PC-3 (cell line): ENCODE measurements around the gene UHRF1. TPM values are rescaled to one million over a fixed set of nuclear protein-coding genes. Genes with fewer than 3 reads are reported as not detected.
"Not testable (repeated sequence)": the region's sequence is repeated elsewhere in the genome, so short reads cannot be mapped to it uniquely, and the experiment has no call there.

Experiments
- ATAC-seq: fragments of 200-7000 bp; cut with Tn5 transposase; 2 replicates; pipeline ENCODE4 v1.9.1; 2020; ENCODE audit warnings: mild to moderate bottlenecking, moderate library complexity
- BruUV-seq: library from RNA; stranded (reverse); fragments of 400-500 nt; replicated peaks from 2 replicates; lab custom pipeline; 2021; lab: Mats Ljungman, UMichigan
- CTCF ChIA-PET: fragments of 300-600 bp; sonication (Branson Sonifier 250); formaldehyde crosslinking; loops from one replicate; lab custom pipeline; 2022; ENCODE audit warnings: antibody characterized with exemption; lab: Charles Lee
- POLR2A ChIA-PET: fragments of 300-600 bp; sonication (Branson Sonifier 250); formaldehyde crosslinking; loops from one replicate; lab custom pipeline; 2022; ENCODE audit warnings: antibody characterized with exemption; ENCODE audit not compliant: unreplicated experiment; lab: Charles Lee
- DNase-seq: peaks from one replicate; pipeline ENCODE4 v3.0.0-alpha.2; 2015
- H2AFZ ChIP-seq: fragments of 300-600 bp; sonication (generic); 2 replicates; pipeline ENCODE4 v1.6.0; 2016; ENCODE audit warnings: antibody characterized with exemption, low read length
- H3F3A ChIP-seq: fragments of 300-600 bp; sonication (generic); one replicate; pipeline ENCODE4 v1.6.0; 2017; ENCODE audit warnings: antibody characterized with exemption, low read length, control low read depth, mild to moderate bottlenecking; ENCODE audit not compliant: unreplicated experiment
- H3K27ac ChIP-seq: fragments of 300-600 bp; sonication (generic); 2 replicates; pipeline ENCODE4 v1.5.1; 2016; ENCODE audit warnings: mild to moderate bottlenecking, low read length
- H3K27me3 ChIP-seq: fragments of 300-600 bp; sonication (generic); 2 replicates; pipeline ENCODE4 v1.6.1; 2016; ENCODE audit warnings: low read length, mixed read lengths
- H3K36me3 ChIP-seq: fragments of 300-600 bp; sonication (generic); 2 replicates; pipeline ENCODE4 v1.6.1; 2016; ENCODE audit warnings: low read depth, mixed run types, low read length, mixed read lengths
- H3K4me1 ChIP-seq: fragments of 300-600 bp; sonication (generic); 2 replicates; pipeline ENCODE4 v1.5.1; 2016; ENCODE audit warnings: low read length; ENCODE audit not compliant: insufficient read depth
- H3K4me2 ChIP-seq: fragments of 300-600 bp; sonication (generic); 2 replicates; pipeline ENCODE4 v1.6.0; 2016; ENCODE audit warnings: low read length
- H3K4me3 ChIP-seq: fragments of 300-600 bp; sonication (generic); 2 replicates; pipeline ENCODE4 v1.5.1; 2016; ENCODE audit warnings: mild to moderate bottlenecking, low read length, mixed read lengths
- H3K79me2 ChIP-seq: fragments of 300-600 bp; sonication (generic); 2 replicates; pipeline ENCODE4 v1.6.1; 2017; ENCODE audit warnings: low read length, mixed read lengths
- H3K9ac ChIP-seq: fragments of 300-600 bp; sonication (generic); 2 replicates; pipeline ENCODE4 v1.6.0; 2016; ENCODE audit warnings: mild to moderate bottlenecking, low read length
- H3K9me2 ChIP-seq: fragments of 300-600 bp; sonication (generic); replicated peaks from 2 replicates; pipeline ENCODE4 v1.6.1; 2016; ENCODE audit warnings: mixed run types, low read length, mixed read lengths
- H3K9me3 ChIP-seq: fragments of 300-600 bp; sonication (generic); 2 replicates; pipeline ENCODE4 v1.6.1; 2016; ENCODE audit warnings: low read length, mixed read lengths
- H4K20me1 ChIP-seq: fragments of 300-600 bp; sonication (generic); 2 replicates; pipeline ENCODE4 v1.6.1; 2016; ENCODE audit warnings: low read length, mixed read lengths
- EZH2 ChIP-seq: fragments of 300-600 bp; sonication (generic); IDR thresholded peaks from one replicate; pipeline ENCODE4 v1.6.1; 2017; ENCODE audit warnings: antibody characterized with exemption, mild to moderate bottlenecking, low read length; ENCODE audit not compliant: unreplicated experiment
- EZH2phosphoT487 ChIP-seq: fragments of 300-600 bp; sonication (generic); IDR thresholded peaks from 2 replicates; pipeline ENCODE4 v1.6.1; 2018; ENCODE audit warnings: mild to moderate bottlenecking, antibody characterized with exemption, low read length, borderline replicate concordance
- intact Hi-C: fragments of 100-400 bp; cut with micrococcal nuclease; formaldehyde crosslinking; loops from 2 replicates; pipeline ENCODE4 v1.9.0; 2023
- total RNA-seq: library from RNA; depleted of rRNA; stranded (reverse); fragments of >200 nt; gene quantifications from 2 replicates; pipeline ENCODE4 v1.2.3, GENCODE V29; 2014
- TF ChIP-seq, protein P1 (sequence below): fragments of 300-600 bp; sonication (generic); conservative IDR thresholded peaks from 2 replicates; pipeline ENCODE4 v1.5.1; 2017; ENCODE audit warnings: antibody characterized with exemption, low read depth, mild to moderate bottlenecking, low read length

Gene UHRF1
- total RNA-seq, 1 experiment from 2014 or later = 163 TPM

DNA sequence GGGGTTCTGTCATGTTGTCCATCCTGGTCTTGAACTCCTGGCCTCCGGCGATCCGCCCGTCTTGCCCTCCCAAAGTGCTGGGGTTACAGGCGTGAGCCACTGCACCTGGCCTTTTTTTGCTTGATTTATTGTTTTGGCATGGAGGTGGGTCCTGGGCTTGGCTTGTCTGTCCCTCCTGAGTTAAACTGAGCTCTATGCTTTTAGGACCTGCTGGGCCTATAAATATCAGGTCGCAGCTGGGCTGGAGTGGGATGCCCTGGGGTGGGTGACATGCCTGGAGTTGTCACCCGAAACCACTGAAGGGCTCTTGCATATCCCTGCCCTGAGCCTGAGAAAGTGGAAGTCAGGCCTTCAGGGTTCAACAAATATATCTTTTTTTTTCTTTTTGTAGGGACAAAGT, 12.2 kb upstream of the UHRF1 start:
- Histone ChIP-seq H3K79me2 (no peaks in the 10 kb centered on the region), H3K9me3 (no peaks in the 10 kb centered on the region), H4K20me1 (no peaks in the 10 kb centered on the region), H3K9ac (no peak overlapping the region), H3K27me3 (no peaks in the 10 kb centered on the region), H3K4me3 (no peak overlapping the region), H3K4me1 (peaks cover 4% of the 10 kb centered on the region; the same call in 1 of the 2 replicates), H3K36me3 (no peaks in the 10 kb centered on the region), H2AFZ (no peak overlapping the region), H3K27ac (no peak overlapping the region), H3K9me2 (no peaks in the 10 kb centered on the region), H3F3A (no peaks in the 10 kb centered on the region), H3K4me2 (no peak overlapping the region)
- TF ChIP-seq, protein P1, sequence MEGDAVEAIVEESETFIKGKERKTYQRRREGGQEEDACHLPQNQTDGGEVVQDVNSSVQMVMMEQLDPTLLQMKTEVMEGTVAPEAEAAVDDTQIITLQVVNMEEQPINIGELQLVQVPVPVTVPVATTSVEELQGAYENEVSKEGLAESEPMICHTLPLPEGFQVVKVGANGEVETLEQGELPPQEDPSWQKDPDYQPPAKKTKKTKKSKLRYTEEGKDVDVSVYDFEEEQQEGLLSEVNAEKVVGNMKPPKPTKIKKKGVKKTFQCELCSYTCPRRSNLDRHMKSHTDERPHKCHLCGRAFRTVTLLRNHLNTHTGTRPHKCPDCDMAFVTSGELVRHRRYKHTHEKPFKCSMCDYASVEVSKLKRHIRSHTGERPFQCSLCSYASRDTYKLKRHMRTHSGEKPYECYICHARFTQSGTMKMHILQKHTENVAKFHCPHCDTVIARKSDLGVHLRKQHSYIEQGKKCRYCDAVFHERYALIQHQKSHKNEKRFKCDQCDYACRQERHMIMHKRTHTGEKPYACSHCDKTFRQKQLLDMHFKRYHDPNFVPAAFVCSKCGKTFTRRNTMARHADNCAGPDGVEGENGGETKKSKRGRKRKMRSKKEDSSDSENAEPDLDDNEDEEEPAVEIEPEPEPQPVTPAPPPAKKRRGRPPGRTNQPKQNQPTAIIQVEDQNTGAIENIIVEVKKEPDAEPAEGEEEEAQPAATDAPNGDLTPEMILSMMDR = no peak
- TF ChIP-seq EZH2 (no peak), EZH2phosphoT487 (no peak)
- DNase-seq = no peak
- no peak for ATAC-seq
- CTCF ChIA-PET = no interaction called here
- BruUV-seq = no TSS peak
- POLR2A ChIA-PET = no interaction called here
- intact Hi-C loops = no loop called here

DNA sequence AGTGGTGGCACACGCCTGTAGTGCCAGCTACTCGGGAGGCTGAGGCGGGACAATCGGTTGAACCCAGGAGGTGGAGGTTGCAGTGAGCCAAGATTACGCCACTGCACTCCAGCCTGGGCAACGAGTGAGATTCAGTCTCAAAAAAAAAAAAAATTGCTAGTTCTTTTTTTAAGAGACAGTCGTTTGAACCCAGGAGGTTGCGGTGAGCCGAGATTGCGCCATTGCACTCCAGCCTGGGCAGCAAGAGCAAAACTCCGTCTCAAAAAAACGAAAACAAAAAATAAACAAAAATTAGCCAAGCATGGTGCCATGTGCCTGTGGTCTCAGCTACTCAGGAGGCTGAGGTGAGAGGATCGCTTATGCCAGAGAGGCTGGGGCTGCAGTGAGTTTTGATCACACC, 8.4 kb upstream of the UHRF1 start:
- H3K27me3 ChIP-seq, H3K36me3 ChIP-seq, H3K4me1 ChIP-seq, H3K9me2 ChIP-seq, CTCF ChIA-PET, H3K9ac ChIP-seq, ATAC-seq, H4K20me1 ChIP-seq, H3K79me2 ChIP-seq, intact Hi-C loops, H3K9me3 ChIP-seq, H3K27ac ChIP-seq, BruUV-seq, DNase-seq, POLR2A ChIA-PET, H3K4me2 ChIP-seq, H3F3A ChIP-seq, H3K4me3 ChIP-seq, H2AFZ ChIP-seq: not testable (repeated sequence)

DNA sequence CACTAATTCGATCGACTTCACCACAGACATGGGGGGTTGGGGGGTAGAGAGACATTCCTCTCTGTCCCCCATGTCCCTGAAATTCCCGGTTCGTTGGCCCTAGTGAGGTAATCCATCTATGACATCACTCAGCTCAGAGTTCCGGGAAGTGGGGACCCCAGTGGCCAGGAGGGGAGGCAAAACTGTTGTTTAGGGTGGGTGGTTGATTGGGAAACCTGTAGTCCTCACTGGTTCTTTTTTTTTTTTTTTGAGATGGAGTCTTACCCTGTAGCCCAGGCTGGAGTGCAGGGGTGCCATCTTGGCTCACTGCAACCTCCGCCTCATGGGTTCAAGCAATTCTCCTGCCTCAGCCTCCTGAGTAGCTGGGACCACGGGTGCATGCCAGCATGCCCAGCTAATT, 6.5 kb upstream of the UHRF1 start, which contains the start of gene ARRDC5:
Gene ARRDC5, minus strand, starts transcription at position 101 of the 400 bp plus-strand sequence. Its CDS starts 71 bp downstream, at position 30.
- Histone ChIP-seq H3K27ac (no peak within 1 kb of the TSS), H3K79me2 (no peaks in the 10 kb centered on the region), H3K36me3 (no peaks in the 10 kb centered on the region), H2AFZ (no peak within 1 kb of the TSS), H3K4me2 (no peak within 1 kb of the TSS), H4K20me1 (no peaks in the 10 kb centered on the region), H3K9me3 (no peaks in the 10 kb centered on the region), H3K9me2 (no peaks in the 10 kb centered on the region), H3F3A (no peaks in the 10 kb centered on the region), H3K27me3 (no peaks in the 10 kb centered on the region), H3K4me1 (no peaks in the 10 kb centered on the region), H3K9ac (no peak within 1 kb of the TSS), H3K4me3 (no peak within 1 kb of the TSS)
- CTCF ChIA-PET = no interaction called here
- intact Hi-C loops = no loop called here
- no peak for DNase-seq
- no peak for ATAC-seq
- TF ChIP-seq EZH2 (no peak), EZH2phosphoT487 (no peak)
- TF ChIP-seq, protein P1 = no peak
- no TSS peak for BruUV-seq
- POLR2A ChIA-PET = no interaction called here
